A673 (cell line): Measurements from ENCODE around the gene GAS2L2. TPM values are rescaled to one million over a fixed set of nuclear protein-coding genes. Genes with fewer than 3 reads are reported as not detected.
A peak's percentile ranks its signal among the peaks of the same experiment; 100 is the strongest.

Source experiments
- BruUV-seq: library from RNA; stranded (reverse); fragments of 400-500 nt; replicated peaks from 2 replicates; lab custom pipeline; 2021; lab: Mats Ljungman, UMichigan
- CTCF ChIA-PET: fragments of 300-600 bp; sonication (Branson Sonifier 250); formaldehyde crosslinking; loops from one replicate; lab custom pipeline; 2022; ENCODE audit warnings: antibody characterized with exemption; lab: Charles Lee
- POLR2A ChIA-PET: fragments of 300-600 bp; sonication (Branson Sonifier 250); formaldehyde crosslinking; loops from one replicate; lab custom pipeline; 2022; ENCODE audit warnings: antibody characterized with exemption; ENCODE audit not compliant: low non-redundant PET; lab: Charles Lee
- DNase-seq: peaks from one replicate; pipeline ENCODE4 v3.0.0-alpha.2; 2015; ENCODE audit warnings: low spot score
- H3K27ac ChIP-seq: fragments of 200-600 bp; sonication (generic); 2 replicates; pipeline ENCODE4 v1.5.1; 2016; ENCODE audit warnings: mixed run types, low read depth, mild to moderate bottlenecking, mixed read lengths, antibody characterized with exemption, low read length; ENCODE audit not compliant: poor library complexity, severe bottlenecking
- H3K27me3 ChIP-seq: fragments of 200-600 bp; sonication (generic); replicated peaks from 2 replicates; pipeline ENCODE4 v1.6.1; 2017; ENCODE audit warnings: mixed run types, low read depth, mild to moderate bottlenecking, mixed read lengths, antibody characterized with exemption, low read length; ENCODE audit not compliant: insufficient read depth, poor library complexity
- H3K36me3 ChIP-seq: fragments of 200-600 bp; sonication (generic); 2 replicates; pipeline ENCODE4 v1.6.1; 2016; ENCODE audit warnings: mixed run types, mild to moderate bottlenecking, mixed read lengths, antibody characterized with exemption, low read length; ENCODE audit not compliant: insufficient read depth, poor library complexity, severe bottlenecking
- H3K4me1 ChIP-seq: fragments of 200-600 bp; sonication (generic); 2 replicates; pipeline ENCODE4 v1.6.1; 2017; ENCODE audit warnings: mixed run types, mild to moderate bottlenecking, mixed read lengths, antibody characterized with exemption, low read length; ENCODE audit not compliant: insufficient read depth, poor library complexity, severe bottlenecking
- H3K4me3 ChIP-seq: fragments of 200-600 bp; sonication (generic); 2 replicates; pipeline ENCODE4 v1.5.1; 2016; ENCODE audit warnings: low read depth, mixed run types, mild to moderate bottlenecking, mixed read lengths, low read length; ENCODE audit not compliant: poor library complexity, severe bottlenecking
- H3K9me3 ChIP-seq: fragments of 200-600 bp; sonication (generic); 2 replicates; pipeline ENCODE4 v1.6.1; 2016; ENCODE audit warnings: mixed run types, low read depth, mild to moderate bottlenecking, mixed read lengths, antibody characterized with exemption, low read length; ENCODE audit not compliant: poor library complexity, severe bottlenecking
- EZH2 ChIP-seq: fragments of 200-600 bp; sonication (generic); IDR thresholded peaks from 2 replicates; pipeline ENCODE4 v1.6.1; 2017; ENCODE audit warnings: borderline replicate concordance, low read depth, mild to moderate bottlenecking, mixed read lengths, antibody characterized with exemption, low read length; ENCODE audit not compliant: poor library complexity, severe bottlenecking
- intact Hi-C: fragments of 100-400 bp; cut with micrococcal nuclease; formaldehyde crosslinking; loops from one replicate; pipeline ENCODE4 v1.10.0; 2022; ENCODE audit not compliant: unreplicated experiment
- total RNA-seq: library from RNA; stranded (reverse); gene quantifications from 2 replicates; pipeline ENCODE4 v1.2.3, GENCODE V29; 2021
- TF ChIP-seq, protein P1 (sequence below): fragments of 300-800, 200-600 bp; sonication (generic); conservative IDR thresholded peaks from 2 replicates; pipeline ENCODE4 v1.5.1; 2017; ENCODE audit warnings: low read depth, mild to moderate bottlenecking, antibody characterized with exemption, low read length, moderate library complexity, mixed read lengths

GAS2L2 gene
- total RNA-seq, 1 experiment from 2014 or later, result not detected

DNA sequence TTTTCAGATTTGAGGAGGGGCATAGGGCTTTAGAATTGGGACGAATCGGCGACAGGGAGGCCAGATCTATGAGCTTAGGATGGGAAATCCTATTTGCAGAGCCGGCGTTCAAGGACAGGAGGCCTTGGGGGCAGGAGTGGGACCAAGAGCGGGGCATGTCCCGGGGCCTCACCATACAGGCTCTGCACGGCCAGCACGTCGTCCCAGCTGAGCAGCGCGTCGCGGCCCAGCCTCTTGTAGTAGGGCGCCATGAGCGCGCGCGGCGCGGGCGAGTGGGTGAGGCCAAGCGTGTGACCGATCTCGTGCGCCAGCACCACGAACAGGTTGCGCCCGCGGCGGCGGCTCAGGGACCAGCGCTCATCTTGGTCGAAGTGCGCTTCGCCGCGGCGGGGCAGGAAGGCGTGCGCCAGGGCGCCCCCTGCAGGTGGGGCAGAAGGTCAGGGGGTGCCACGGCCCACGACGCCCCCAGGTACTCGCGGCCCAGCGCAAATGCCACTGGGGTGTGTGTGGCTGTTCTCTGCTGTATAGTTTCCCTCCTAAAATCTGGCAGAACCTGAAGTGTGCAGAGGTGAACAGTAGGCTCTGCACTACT is 17.0 kb upstream of the GAS2L2 start:
- Histone ChIP-seq H3K27ac (no peak overlapping the region), H3K36me3 (no peaks in the 10 kb centered on the region), H3K27me3 (no peaks in the 10 kb centered on the region), H3K9me3 (no peaks in the 10 kb centered on the region), H3K4me3 (no peak overlapping the region), H3K4me1 (no peaks in the 10 kb centered on the region)
- intact Hi-C loops, result no loop called here
- DNase-seq, result no peak
- no TSS peak for BruUV-seq
- no peak for TF ChIP-seq EZH2
- TF ChIP-seq, protein P1, sequence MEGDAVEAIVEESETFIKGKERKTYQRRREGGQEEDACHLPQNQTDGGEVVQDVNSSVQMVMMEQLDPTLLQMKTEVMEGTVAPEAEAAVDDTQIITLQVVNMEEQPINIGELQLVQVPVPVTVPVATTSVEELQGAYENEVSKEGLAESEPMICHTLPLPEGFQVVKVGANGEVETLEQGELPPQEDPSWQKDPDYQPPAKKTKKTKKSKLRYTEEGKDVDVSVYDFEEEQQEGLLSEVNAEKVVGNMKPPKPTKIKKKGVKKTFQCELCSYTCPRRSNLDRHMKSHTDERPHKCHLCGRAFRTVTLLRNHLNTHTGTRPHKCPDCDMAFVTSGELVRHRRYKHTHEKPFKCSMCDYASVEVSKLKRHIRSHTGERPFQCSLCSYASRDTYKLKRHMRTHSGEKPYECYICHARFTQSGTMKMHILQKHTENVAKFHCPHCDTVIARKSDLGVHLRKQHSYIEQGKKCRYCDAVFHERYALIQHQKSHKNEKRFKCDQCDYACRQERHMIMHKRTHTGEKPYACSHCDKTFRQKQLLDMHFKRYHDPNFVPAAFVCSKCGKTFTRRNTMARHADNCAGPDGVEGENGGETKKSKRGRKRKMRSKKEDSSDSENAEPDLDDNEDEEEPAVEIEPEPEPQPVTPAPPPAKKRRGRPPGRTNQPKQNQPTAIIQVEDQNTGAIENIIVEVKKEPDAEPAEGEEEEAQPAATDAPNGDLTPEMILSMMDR, result no peak
- ChIA-PET CTCF (no interaction called here), POLR2A (no interaction called here)

DNA sequence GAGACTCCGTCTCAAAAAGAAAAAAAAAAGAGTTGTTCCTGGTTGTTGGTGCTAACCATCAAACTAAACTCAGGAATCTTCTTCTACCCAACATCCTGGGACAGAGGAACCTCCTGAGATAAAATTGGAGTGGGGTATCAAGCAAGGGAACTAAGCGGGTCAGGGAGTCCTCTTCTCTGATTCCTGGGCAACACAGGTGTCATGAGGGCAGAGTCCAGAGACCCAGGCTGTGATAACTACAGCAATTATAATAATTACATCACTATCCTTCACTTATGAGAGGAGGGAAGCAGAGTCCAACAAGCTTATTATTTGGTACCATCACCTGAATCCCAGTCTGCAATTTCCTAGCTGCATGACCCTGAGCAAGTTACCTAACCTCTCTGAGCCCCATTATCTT is 15.8 kb upstream of the GAS2L2 start:
- DNase-seq, result no peak
- ChIA-PET POLR2A (no interaction called here), CTCF (no interaction called here)
- H3K4me3 ChIP-seq, result no peak overlapping the region
- H3K36me3 ChIP-seq, result no peaks in the 10 kb centered on the region
- no peak for TF ChIP-seq EZH2
- TF ChIP-seq, protein P1, result no peak
- H3K27ac ChIP-seq, result no peak overlapping the region
- H3K27me3 ChIP-seq, result no peaks in the 10 kb centered on the region
- no peaks in the 10 kb centered on the region for H3K4me1 ChIP-seq
- no peaks in the 10 kb centered on the region for H3K9me3 ChIP-seq
- no TSS peak for BruUV-seq
- intact Hi-C loops, result no loop called here

DNA sequence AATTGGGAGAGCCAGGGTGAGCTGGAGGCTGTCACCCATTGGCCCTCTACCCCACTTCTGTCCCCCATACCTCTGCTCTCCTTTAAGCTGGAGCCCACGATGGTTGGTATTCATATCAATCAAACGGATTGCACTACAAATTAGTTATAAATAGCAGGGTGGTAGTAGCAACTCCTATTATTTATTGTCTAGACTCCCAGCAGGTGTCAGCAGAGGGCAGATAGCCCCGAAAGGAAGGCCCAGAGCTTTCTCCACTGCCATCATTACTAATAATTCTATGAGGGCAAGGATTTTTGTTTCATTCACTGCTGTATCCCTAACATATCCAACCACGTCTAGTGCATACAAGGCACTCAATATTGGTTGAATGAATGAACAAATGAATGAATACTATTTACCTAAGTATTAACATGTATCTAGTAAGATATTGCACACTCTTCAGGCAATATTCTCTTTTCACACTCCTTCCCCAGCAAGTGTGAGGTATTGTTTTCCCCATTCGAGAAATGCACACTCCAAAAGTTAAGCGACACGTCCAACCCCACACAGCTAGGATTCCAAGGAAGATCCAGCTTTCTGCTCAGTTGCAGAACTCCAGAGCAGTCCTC is 14.0 kb upstream of the GAS2L2 start:
- no TSS peak for BruUV-seq
- Histone ChIP-seq H3K27me3 (no peaks in the 10 kb centered on the region), H3K9me3 (no peaks in the 10 kb centered on the region), H3K27ac (no peak overlapping the region), H3K4me3 (no peak overlapping the region), H3K36me3 (no peaks in the 10 kb centered on the region), H3K4me1 (no peaks in the 10 kb centered on the region)
- intact Hi-C loops, result no loop called here
- peak; percentile 12 for DNase-seq
- ChIA-PET CTCF (interaction anchor here (0.6 kb wide), 1 partner anchor 21 kb away, joined by 6 read pairs; no protein-coding TSS in a partner anchor), POLR2A (no interaction called here)
- no peak for TF ChIP-seq EZH2
- TF ChIP-seq, protein P1, result 0 out of 2 replicates have a peak, but pooled peaks have one; percentile 27
